GM12878 (cell line): ENCODE data around the gene C5AR2. TPM values are rescaled to one million over a fixed set of nuclear protein-coding genes. Genes with fewer than 3 reads are reported as not detected.

Experiments used
- ATAC-seq: fragments of 200-7000 bp; cut with Tn5 transposase; 3 replicates; pipeline ENCODE4 v1.9.1; 2020; ENCODE audit warnings: mild to moderate bottlenecking, moderate library complexity
- BruUV-seq: library from RNA; stranded (reverse); fragments of 400-500 nt; replicated peaks from 2 replicates; lab custom pipeline; 2021; lab: Mats Ljungman, UMichigan
- CTCF ChIA-PET: fragments of 300-600 bp; sonication (Branson Sonifier 250); formaldehyde crosslinking; extraction: SDS; loops from one replicate; lab custom pipeline; 2021; ENCODE audit warnings: inconsistent platforms; lab: Yijun Ruan, JAX
- POLR2A ChIA-PET: fragments of 350-600 bp; formaldehyde crosslinking; extraction: SDS; loops from one replicate; lab custom pipeline; 2021; ENCODE audit warnings: inconsistent platforms; lab: Charles Lee
- RAD21 ChIA-PET: fragments of 300-600 bp; sonication (Branson Sonifier 250); formaldehyde crosslinking; loops from one replicate; lab custom pipeline; 2023; ENCODE audit warnings: antibody characterized with exemption; ENCODE audit not compliant: unreplicated experiment; lab: Charles Lee
- SMC1A ChIA-PET: fragments of 300-600 bp; sonication (Branson Sonifier 250); formaldehyde crosslinking; loops from one replicate; lab custom pipeline; 2023; ENCODE audit not compliant: unreplicated experiment, uncharacterized antibody; lab: Charles Lee
- DNase-seq: peaks from one replicate; pipeline ENCODE4 v3.0.0-alpha.2; 2011; ENCODE audit warnings: low read depth, low spot score
- FAIRE-seq: peaks from 3 replicates; lab custom pipeline; 2011; peaks lifted over from hg19 to GRCh38; lab: Jason Lieb, UNC
- H2AFZ ChIP-seq: 2 replicates; pipeline ENCODE4 v1.6.0; 2011; ENCODE audit warnings: low read depth, low read length, control low read depth; ENCODE audit not compliant: control insufficient read depth
- H3K27ac ChIP-seq: 2 replicates; pipeline ENCODE4 v1.5.1; 2011; ENCODE audit warnings: control low read depth; ENCODE audit not compliant: control insufficient read depth, insufficient read depth
- H3K27me3 ChIP-seq, 2 experiments: replicated peaks in 1 of 2; 2 replicates each; pipeline versions ENCODE4 v1.6.0 to v1.6.1; 2011; ENCODE audit warnings: low read length in 1 of 2; ENCODE audit not compliant: control insufficient read depth in 2 of 2, insufficient read depth in 2 of 2
- H3K36me3 ChIP-seq, 2 experiments: 2 replicates each; pipeline ENCODE4 v1.5.1; 2011; ENCODE audit warnings: low read length in 1 of 2; ENCODE audit not compliant: control insufficient read depth in 2 of 2, insufficient read depth in 2 of 2
- H3K4me1 ChIP-seq: 2 replicates; pipeline ENCODE4 v1.6.1; 2011; ENCODE audit warnings: mild to moderate bottlenecking, low read length, moderate library complexity, mixed read lengths; ENCODE audit not compliant: control insufficient read depth, insufficient read depth
- H3K4me2 ChIP-seq: 2 replicates; pipeline ENCODE4 v1.6.0; 2011; ENCODE audit warnings: control low read depth; ENCODE audit not compliant: control insufficient read depth, insufficient read depth
- H3K4me3 ChIP-seq: fragments of 200-600 bp; sonication (generic); 2 replicates; pipeline ENCODE4 v1.5.1; 2016
- H3K79me2 ChIP-seq: 2 replicates; pipeline ENCODE4 v1.6.0; 2011; ENCODE audit warnings: low read length; ENCODE audit not compliant: control insufficient read depth, insufficient read depth
- H3K9ac ChIP-seq: 2 replicates; pipeline ENCODE4 v1.8.0; 2011; ENCODE audit warnings: low read length, control low read depth, mixed read lengths; ENCODE audit not compliant: control insufficient read depth, insufficient read depth
- H3K9me3 ChIP-seq: replicated peaks from 3 replicates; pipeline ENCODE4 v1.5.1; 2011; ENCODE audit warnings: mild to moderate bottlenecking, low read length; ENCODE audit not compliant: control insufficient read depth, insufficient read depth
- H4K20me1 ChIP-seq: 2 replicates; pipeline ENCODE4 v1.6.0; 2011; ENCODE audit not compliant: control insufficient read depth, insufficient read depth
- CBX3 ChIP-seq: fragments of 200-600 bp; sonication (generic); IDR thresholded peaks from 2 replicates; pipeline ENCODE4 v1.6.1; 2016; ENCODE audit warnings: low read depth, borderline replicate concordance
- FOXK2 ChIP-seq: fragments of 450-650 bp; IDR thresholded peaks from 2 replicates; pipeline ENCODE4 v1.6.1; 2017; ENCODE audit warnings: mild to moderate bottlenecking, moderate library complexity
- FOXM1 ChIP-seq: IDR thresholded peaks from 2 replicates; pipeline ENCODE4 v1.6.1; 2012; ENCODE audit warnings: low read depth, mild to moderate bottlenecking, inconsistent platforms, low read length, moderate library complexity
- MTA3 ChIP-seq: IDR thresholded peaks from 2 replicates; pipeline ENCODE4 v1.6.1; 2012; ENCODE audit warnings: low read length, inconsistent platforms, borderline replicate concordance
- MYB ChIP-seq: fragments of 150-350 bp; IDR thresholded peaks from 2 replicates; pipeline ENCODE4 v1.6.1; 2014; ENCODE audit warnings: mild to moderate bottlenecking, low read depth, low read length, borderline replicate concordance
- NR2F1 ChIP-seq: fragments of 450-650 bp; conservative IDR thresholded peaks from 2 replicates; pipeline ENCODE4 v1.6.1; 2017; ENCODE audit warnings: mild to moderate bottlenecking
- PAX5 ChIP-seq: IDR thresholded peaks from 2 replicates; pipeline ENCODE4 v1.6.1; 2011; ENCODE audit warnings: low read depth, low read length, borderline replicate concordance
- PAX8 ChIP-seq: fragments of 450-650 bp; IDR thresholded peaks from 2 replicates; pipeline ENCODE4 v1.6.1; 2017; ENCODE audit warnings: mild to moderate bottlenecking, moderate library complexity
- POLR2AphosphoS2 ChIP-seq: IDR thresholded peaks from 2 replicates; pipeline ENCODE4 v1.6.1; 2011; ENCODE audit warnings: low read depth, mild to moderate bottlenecking, low read length, improper control_type of control experiment, moderate library complexity
- RCOR1 ChIP-seq: conservative IDR thresholded peaks from 2 replicates; pipeline ENCODE4 v1.6.1; 2012; ENCODE audit warnings: low read depth, low read length, improper control_type of control experiment
- SUZ12 ChIP-seq: fragments of 200-600 bp; sonication (generic); IDR thresholded peaks from one replicate; pipeline ENCODE4 v1.6.1; 2018; ENCODE audit warnings: antibody characterized with exemption, mild to moderate bottlenecking; ENCODE audit not compliant: unreplicated experiment
- TAF1 ChIP-seq: IDR thresholded peaks from 2 replicates; pipeline ENCODE4 v1.6.1; 2011; ENCODE audit warnings: mild to moderate bottlenecking, low read depth, low read length, borderline replicate concordance
- TCF3 ChIP-seq: IDR thresholded peaks from 2 replicates; pipeline ENCODE4 v1.6.1; 2012; ENCODE audit warnings: low read depth, mild to moderate bottlenecking, low read length, borderline replicate concordance; ENCODE audit not compliant: insufficient read depth
- TCF7 ChIP-seq: IDR thresholded peaks from 2 replicates; pipeline ENCODE4 v1.6.1; 2014; ENCODE audit warnings: antibody characterized with exemption, borderline replicate concordance
- ZNF622 ChIP-seq: fragments of 450-650 bp; IDR thresholded peaks from 2 replicates; pipeline ENCODE4 v1.6.1; 2017; ENCODE audit warnings: mild to moderate bottlenecking, inconsistent platforms
- WGBS: methylation state at CpG from one replicate; pipeline ENCODE4 v1.1.6; 2016; ENCODE audit warnings: low lambda C conversion rate; ENCODE audit not compliant: insufficient replicate concordance, insufficient coverage; ENCODE audit errors: missing lambda C conversion rate; 5-methylcytosine and 5-hydroxymethylcytosine counted together
- in situ Hi-C: fragments of 300-500 bp; cut with MboI; formaldehyde crosslinking; loops from 9 replicates; pipeline ENCODE4 v1.14.3; 2018; ENCODE audit warnings: mixed read lengths
- intact Hi-C: fragments of 100-400 bp; cut with micrococcal nuclease; formaldehyde crosslinking; loops from one replicate; pipeline ENCODE4 v1.14.2; 2022; ENCODE audit not compliant: unreplicated experiment
- polyA plus RNA-seq, 11 experiments: library from polyadenylated mRNA; depleted of rRNA in 4 of 11; unstranded in 6 of 11; stranded (reverse) in 5 of 11; fragments of >200 nt; fragmentation: Nextera tagmentation in 4 of 11; fragmentation: Illumina TruSeq in 1 of 11; extraction: Ambion mirVana in 4 of 11; extraction: Trizol in 1 of 11; gene quantifications; 1 replicate in 1 of 11; 2 replicates in 10 of 11; pipeline versions ENCODE4 v1.2.1 to v1.2.3, GENCODE V29; 2011 to 2016; ENCODE audit warnings: inconsistent platforms in 2 of 11, missing spikeins in 2 of 11, low read depth in 1 of 11
- total RNA-seq, 4 experiments: library from RNA; depleted of rRNA in 3 of 4; stranded (reverse); fragments of >200 nt in 3 of 4; fragmentation: Illumina TruSeq in 1 of 4; extraction: Trizol in 1 of 4; gene quantifications; 2 replicates each; pipeline versions ENCODE4 v1.2.1 to v1.2.3, GENCODE V29; 2013 to 2021
- TF ChIP-seq, protein P1 (sequence below): IDR thresholded peaks from 2 replicates; pipeline ENCODE4 v1.6.1; 2012; ENCODE audit warnings: low read depth, low read length, improper control_type of control experiment
- TF ChIP-seq, protein P2 (sequence below): IDR thresholded peaks from 2 replicates; pipeline ENCODE4 v1.6.1; 2011; ENCODE audit warnings: borderline replicate concordance, low read depth, mild to moderate bottlenecking, moderate library complexity, mixed read lengths, low read length; ENCODE audit not compliant: insufficient read depth; ENCODE audit errors: extremely low read length
- TF ChIP-seq, protein P3 (sequence below): fragments of 450-650 bp; formaldehyde crosslinking; IDR thresholded peaks from 2 replicates; pipeline ENCODE4 v1.5.0; 2022; ENCODE audit warnings: mild to moderate bottlenecking, missing genetic modification characterization

The C5AR2 gene
- total and polyA plus RNA-seq, 10 of the 15 experiments (the other 5 are each of a cell fraction or from before 2014, with no cell fraction given), result 0.01 TPM; not detected in 9

DNA sequence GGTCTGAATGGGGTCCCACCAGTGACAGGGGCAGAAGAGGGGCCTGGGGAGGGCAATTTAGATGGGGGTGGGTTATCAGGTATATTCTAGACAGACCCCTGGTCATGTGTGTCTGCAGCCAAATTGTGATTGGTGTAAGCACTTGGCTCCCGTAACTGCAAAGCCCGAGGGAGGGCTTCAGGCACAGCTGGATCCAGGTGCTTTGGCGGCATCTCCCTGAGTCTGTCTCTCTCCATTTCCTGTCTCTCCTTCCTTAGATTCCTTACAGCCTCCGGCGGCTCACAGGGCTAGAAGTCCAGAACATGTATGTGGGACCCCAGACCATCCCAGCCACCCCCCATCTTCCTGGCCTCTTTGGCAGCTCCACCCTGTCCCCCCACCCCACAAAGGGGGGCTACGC lies 48.6 kb downstream of the C5AR2 start:
- in situ Hi-C loops (no loop called here), intact Hi-C loops (no loop called here)
- ChIA-PET CTCF (no interaction called here), RAD21 (no interaction called here), SMC1A (no interaction called here), POLR2A (no interaction called here)
- Histone ChIP-seq H4K20me1 (no peaks in the 10 kb centered on the region), H3K4me1 (peaks cover 4% of the 10 kb centered on the region; the same call in 1 of the 2 replicates), H3K79me2 (no peaks in the 10 kb centered on the region), H3K36me3 (peaks cover 5 to 30% of the 10 kb centered on the region in 2 experiments; a peak in 3 of 4 replicates), H3K4me2 (no peak overlapping the region), H3K9me3 (no peaks in the 10 kb centered on the region), H3K4me3 (no peak overlapping the region), H3K27ac (no peak overlapping the region), H2AFZ (no peak overlapping the region), H3K9ac (no peak overlapping the region), H3K27me3 (no peaks in the 10 kb centered on the region)
- DNase-seq, result no peak
- TF ChIP-seq NR2F1 (no peak), PAX8 (no peak), PAX5 (no peak), ZNF622 (no peak), POLR2AphosphoS2 (no peak), SUZ12 (no peak), CBX3 (no peak), MTA3 (no peak), MYB (no peak), RCOR1 (no peak), TAF1 (no peak), FOXK2 (no peak), FOXM1 (no peak), TCF3 (no peak), TCF7 (no peak)
- TF ChIP-seq, protein P1, sequence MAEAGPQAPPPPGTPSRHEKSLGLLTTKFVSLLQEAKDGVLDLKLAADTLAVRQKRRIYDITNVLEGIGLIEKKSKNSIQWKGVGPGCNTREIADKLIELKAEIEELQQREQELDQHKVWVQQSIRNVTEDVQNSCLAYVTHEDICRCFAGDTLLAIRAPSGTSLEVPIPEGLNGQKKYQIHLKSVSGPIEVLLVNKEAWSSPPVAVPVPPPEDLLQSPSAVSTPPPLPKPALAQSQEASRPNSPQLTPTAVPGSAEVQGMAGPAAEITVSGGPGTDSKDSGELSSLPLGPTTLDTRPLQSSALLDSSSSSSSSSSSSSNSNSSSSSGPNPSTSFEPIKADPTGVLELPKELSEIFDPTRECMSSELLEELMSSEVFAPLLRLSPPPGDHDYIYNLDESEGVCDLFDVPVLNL, result no peak
- TF ChIP-seq, protein P2, sequence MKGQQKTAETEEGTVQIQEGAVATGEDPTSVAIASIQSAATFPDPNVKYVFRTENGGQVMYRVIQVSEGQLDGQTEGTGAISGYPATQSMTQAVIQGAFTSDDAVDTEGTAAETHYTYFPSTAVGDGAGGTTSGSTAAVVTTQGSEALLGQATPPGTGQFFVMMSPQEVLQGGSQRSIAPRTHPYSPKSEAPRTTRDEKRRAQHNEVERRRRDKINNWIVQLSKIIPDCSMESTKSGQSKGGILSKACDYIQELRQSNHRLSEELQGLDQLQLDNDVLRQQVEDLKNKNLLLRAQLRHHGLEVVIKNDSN, result no peak
- TF ChIP-seq, protein P3, sequence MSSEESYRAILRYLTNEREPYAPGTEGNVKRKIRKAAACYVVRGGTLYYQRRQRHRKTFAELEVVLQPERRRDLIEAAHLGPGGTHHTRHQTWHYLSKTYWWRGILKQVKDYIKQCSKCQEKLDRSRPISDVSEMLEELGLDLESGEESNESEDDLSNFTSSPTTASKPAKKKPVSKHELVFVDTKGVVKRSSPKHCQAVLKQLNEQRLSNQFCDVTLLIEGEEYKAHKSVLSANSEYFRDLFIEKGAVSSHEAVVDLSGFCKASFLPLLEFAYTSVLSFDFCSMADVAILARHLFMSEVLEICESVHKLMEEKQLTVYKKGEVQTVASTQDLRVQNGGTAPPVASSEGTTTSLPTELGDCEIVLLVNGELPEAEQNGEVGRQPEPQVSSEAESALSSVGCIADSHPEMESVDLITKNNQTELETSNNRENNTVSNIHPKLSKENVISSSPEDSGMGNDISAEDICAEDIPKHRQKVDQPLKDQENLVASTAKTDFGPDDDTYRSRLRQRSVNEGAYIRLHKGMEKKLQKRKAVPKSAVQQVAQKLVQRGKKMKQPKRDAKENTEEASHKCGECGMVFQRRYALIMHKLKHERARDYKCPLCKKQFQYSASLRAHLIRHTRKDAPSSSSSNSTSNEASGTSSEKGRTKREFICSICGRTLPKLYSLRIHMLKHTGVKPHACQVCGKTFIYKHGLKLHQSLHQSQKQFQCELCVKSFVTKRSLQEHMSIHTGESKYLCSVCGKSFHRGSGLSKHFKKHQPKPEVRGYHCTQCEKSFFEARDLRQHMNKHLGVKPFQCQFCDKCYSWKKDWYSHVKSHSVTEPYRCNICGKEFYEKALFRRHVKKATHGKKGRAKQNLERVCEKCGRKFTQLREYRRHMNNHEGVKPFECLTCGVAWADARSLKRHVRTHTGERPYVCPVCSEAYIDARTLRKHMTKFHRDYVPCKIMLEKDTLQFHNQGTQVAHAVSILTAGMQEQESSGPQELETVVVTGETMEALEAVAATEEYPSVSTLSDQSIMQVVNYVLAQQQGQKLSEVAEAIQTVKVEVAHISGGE (CRISPR knock-in tag), result no peak
- BruUV-seq, result no TSS peak
- FAIRE-seq, result no peak
- no peak for ATAC-seq
- WGBS, result 100% methylated on average over 6 of the region's 6 CpGs
